ENCODE measurements around the gene INPP5K. TPM values are rescaled to one million over a fixed set of nuclear protein-coding genes. Genes with fewer than 3 reads are reported as not detected.

INPP5K gene
- polyA plus RNA-seq, 1 experiment = 25.9 TPM

DNA sequence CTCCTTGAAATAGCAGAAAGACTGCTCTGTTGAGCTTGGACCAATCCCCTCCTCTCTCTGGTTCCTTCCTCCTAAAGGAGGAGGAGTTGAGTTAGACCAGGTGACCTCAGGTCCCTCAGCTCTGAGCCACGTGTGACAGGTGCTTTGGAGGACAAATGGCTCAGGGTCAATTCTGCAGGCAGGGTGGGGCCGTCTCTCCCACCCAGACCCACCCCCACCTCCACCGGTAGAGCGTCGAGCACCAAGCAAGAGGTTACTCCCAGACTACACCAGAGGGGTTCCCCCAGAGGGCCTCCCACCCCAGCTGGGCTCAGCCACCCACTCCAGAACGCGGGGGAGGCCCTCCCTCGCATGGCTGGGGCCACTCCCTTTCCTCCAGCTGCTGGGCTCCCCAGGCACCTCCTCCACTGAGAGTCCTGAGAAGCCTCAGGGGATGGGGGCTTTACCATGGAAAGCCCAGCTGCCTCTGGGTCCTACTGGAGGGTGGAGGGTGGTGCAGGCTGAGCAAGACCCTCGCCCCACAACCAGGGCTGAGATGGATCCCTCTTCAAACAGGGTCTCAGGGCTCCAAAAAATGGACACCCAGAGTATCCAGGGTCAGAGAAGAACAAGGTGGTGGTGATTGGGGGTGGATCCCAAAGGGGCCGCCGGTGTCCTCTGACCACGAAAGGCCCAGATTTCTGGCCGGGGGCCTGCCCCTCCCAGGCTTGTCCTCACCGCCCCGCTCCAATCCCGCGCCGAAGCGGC lies 31.6 kb downstream of the INPP5K start:
- TF ChIP-seq, protein P1, sequence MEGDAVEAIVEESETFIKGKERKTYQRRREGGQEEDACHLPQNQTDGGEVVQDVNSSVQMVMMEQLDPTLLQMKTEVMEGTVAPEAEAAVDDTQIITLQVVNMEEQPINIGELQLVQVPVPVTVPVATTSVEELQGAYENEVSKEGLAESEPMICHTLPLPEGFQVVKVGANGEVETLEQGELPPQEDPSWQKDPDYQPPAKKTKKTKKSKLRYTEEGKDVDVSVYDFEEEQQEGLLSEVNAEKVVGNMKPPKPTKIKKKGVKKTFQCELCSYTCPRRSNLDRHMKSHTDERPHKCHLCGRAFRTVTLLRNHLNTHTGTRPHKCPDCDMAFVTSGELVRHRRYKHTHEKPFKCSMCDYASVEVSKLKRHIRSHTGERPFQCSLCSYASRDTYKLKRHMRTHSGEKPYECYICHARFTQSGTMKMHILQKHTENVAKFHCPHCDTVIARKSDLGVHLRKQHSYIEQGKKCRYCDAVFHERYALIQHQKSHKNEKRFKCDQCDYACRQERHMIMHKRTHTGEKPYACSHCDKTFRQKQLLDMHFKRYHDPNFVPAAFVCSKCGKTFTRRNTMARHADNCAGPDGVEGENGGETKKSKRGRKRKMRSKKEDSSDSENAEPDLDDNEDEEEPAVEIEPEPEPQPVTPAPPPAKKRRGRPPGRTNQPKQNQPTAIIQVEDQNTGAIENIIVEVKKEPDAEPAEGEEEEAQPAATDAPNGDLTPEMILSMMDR (IDR thresholded peaks at IDR 0.05; ENCODE audit: low read depth, low read length) = peak; percentile 22; the same call in 1 of the 2 replicates
- ChIA-PET POLR2A (no interaction called here), CTCF (no interaction called here)
- Histone ChIP-seq H3K27me3 (ENCODE audit: control insufficient read depth, insufficient read depth, low read length) (no peaks in the 10 kb centered on the region), H3K4me3 (ENCODE audit: low read depth, low read length) (peak overlapping the region; percentile 77), H3K9me3 (ENCODE audit: control insufficient read depth, insufficient read depth, low read length) (peaks cover 11% of the 10 kb centered on the region; the same call in 1 of the 2 replicates), H3K27ac (ENCODE audit: low read depth, low read length) (peak overlapping the region; percentile 70)
- DNase-seq (ENCODE audit: low read depth, low spot score) = no peak

DNA sequence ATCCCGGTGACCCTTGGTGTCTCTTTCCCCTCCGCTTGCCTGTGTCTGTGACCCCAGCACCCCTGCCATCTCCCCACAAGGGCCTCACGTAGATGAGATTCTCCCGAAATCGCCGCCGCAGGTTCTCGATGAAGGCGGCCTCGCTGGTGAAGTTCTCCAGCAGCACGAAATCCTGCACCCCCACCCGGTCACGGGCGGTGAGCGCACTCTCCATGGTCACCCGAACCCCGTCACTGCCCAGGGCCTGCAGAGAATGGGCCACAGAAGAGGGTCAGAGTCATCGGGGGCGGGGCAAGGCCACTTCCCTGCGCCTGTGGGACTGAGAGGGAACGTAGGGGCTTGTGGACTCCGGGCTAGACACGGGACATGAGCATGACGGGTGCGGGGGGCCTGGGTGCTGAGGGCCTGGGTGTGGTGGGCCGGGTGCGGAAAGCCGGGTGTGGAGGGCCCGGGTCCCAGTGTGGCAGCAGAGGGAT lies 32.3 kb downstream of the INPP5K start:
- CTCF ChIA-PET = no interaction called here

DNA sequence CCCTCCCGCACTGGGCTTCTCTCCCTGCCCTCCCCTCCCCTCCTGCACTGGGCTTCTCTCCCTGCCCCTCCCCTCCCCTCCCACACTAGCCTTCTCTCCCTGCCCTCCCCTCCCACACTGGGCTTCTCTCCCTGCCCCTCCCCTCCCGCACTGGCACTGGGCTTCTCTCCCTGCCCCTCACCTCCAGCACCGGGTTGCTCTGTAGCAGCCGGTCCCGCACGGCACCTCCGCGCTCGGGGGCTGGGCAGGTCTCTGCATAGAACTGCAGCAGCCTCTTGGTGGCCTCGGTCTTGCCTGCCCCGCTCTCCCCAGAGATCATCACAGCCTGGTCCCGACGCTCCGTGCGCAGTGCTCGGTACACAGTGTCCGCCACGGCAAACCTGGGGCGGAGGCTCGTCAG lies 33.7 kb downstream of the INPP5K start:
- Histone ChIP-seq H3K9me3 (ENCODE audit: control insufficient read depth, insufficient read depth, low read length) (peaks cover 11% of the 10 kb centered on the region; the same call in 1 of the 2 replicates), H3K4me3 (ENCODE audit: low read depth, low read length) (no peak overlapping the region), H3K27me3 (ENCODE audit: control insufficient read depth, insufficient read depth, low read length) (no peaks in the 10 kb centered on the region), H3K27ac (ENCODE audit: low read depth, low read length) (no peak overlapping the region)
- ChIA-PET POLR2A (interaction anchor here (0.6 kb wide), 1 partner anchor 27 kb away, joined by 5 read pairs; the partner anchor contains the start of gene CRK), CTCF (no interaction called here)
- DNase-seq (ENCODE audit: low read depth, low spot score) = no peak
- TF ChIP-seq, protein P1 (IDR thresholded peaks at IDR 0.05; ENCODE audit: low read depth, low read length) = no peak

More for the DNA sequence above, 32.3 kb downstream of the INPP5K start:
- H3K4me3 ChIP-seq (ENCODE audit: low read depth, low read length) = peak overlapping the region; percentile 77
- no peaks in the 10 kb centered on the region for H3K27me3 ChIP-seq (ENCODE audit: control insufficient read depth, insufficient read depth, low read length)
- H3K27ac ChIP-seq (ENCODE audit: low read depth, low read length) = no peak overlapping the region
- TF ChIP-seq, protein P1 (IDR thresholded peaks at IDR 0.05; ENCODE audit: low read depth, low read length) = no peak
- POLR2A ChIA-PET = no interaction called here
- no peak for DNase-seq (ENCODE audit: low read depth, low spot score)
- peaks cover 11% of the 10 kb centered on the region; the same call in 1 of the 2 replicates for H3K9me3 ChIP-seq (ENCODE audit: control insufficient read depth, insufficient read depth, low read length)

DNA sequence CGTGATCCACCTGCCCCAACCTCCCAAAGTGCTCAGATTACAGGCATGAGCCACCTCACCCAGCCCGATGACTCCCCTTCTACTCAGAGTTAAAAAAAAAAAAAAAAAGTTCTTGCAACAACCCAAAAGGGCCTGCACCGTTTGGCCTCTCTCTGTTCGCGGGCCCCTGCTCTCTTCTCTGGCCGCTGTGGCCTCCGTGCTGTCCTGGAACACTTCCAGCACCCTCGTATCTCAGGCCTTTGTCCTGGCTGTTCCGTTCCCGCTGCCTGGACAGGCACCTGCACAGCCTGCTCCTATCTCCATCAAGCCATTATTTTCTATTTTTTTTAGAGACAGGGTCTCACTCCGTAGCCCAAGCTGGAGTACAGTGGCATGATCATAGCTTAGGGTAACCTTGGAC lies 34.7 kb downstream of the INPP5K start:
- H3K27me3 ChIP-seq (ENCODE audit: control insufficient read depth, insufficient read depth, low read length) = no peaks in the 10 kb centered on the region
- peaks cover 7% of the 10 kb centered on the region; the same call in 1 of the 2 replicates for H3K9me3 ChIP-seq (ENCODE audit: control insufficient read depth, insufficient read depth, low read length)
- no peak for DNase-seq (ENCODE audit: low read depth, low spot score)
- H3K27ac ChIP-seq (ENCODE audit: low read depth, low read length) = no peak overlapping the region
- no peak overlapping the region for H3K4me3 ChIP-seq (ENCODE audit: low read depth, low read length)
- POLR2A ChIA-PET = no interaction called here
- TF ChIP-seq, protein P1 (IDR thresholded peaks at IDR 0.05; ENCODE audit: low read depth, low read length) = no peak
- CTCF ChIA-PET = interaction anchor here (1.2 kb wide), 1 partner anchor 117 kb away, joined by 4 read pairs; no protein-coding TSS in a partner anchor

Measured in AG04450 (cell line).